Measurements from ENCODE around the gene ADGRG3.

DNA sequence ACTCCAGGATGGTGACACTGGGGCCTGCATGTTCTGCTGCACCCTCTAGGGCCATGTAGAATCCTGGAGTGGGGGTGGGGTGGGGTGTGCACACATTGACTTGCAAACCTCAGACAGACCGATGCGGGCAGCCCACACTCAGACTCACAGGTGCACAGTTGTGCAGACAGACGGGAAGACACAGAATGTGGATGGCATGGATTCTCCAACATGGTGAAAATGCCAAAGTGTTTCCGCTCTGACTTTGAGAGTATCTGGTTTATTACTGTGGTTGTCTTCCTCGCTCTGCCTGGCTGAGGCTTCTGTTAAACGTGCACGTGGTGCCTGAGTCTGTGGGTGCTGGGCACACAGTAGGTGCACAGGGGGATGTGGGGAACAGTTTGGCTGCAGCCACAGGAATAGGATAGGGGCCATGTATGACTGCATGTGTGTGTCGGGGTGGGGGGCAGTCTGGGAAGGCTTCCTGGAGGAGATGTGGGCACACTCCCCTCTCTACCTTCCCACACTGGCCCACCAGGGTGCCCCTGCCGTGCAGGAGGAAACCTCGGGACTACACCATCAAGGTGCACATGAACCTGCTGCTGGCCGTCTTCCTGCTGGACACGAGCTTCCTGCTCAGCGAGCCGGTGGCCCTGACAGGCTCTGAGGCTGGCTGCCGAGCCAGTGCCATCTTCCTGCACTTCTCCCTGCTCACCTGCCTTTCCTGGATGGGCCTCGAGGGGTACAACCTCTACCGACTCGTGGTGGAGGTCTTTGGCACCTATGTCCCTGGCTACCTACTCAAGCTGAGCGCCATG, 9.0 kb upstream of the ADGRG3 start:
- TF ChIP-seq KHSRP (IDR thresholded peaks at IDR 0.05) (no peak), EP300 (IDR thresholded peaks at IDR 0.05; ENCODE audit: low read length) (no peak), SNIP1 (IDR thresholded peaks at IDR 0.05; ENCODE audit: low read depth) (no peak), NFYB (IDR thresholded peaks at IDR 0.05; ENCODE audit: extremely low read depth, insufficient read length) (no peak), ZNF785 (CRISPR knock-in tag; IDR thresholded peaks at IDR 0.05) (no peak), SP1 (CRISPR knock-in tag; IDR thresholded peaks at IDR 0.05) (no peak; the same call in 1 of the 2 replicates), EGR1 (conservative IDR thresholded peaks at IDR 0.05) (no peak), RCOR1 (IDR thresholded peaks at IDR 0.05; ENCODE audit: borderline replicate concordance in 1 of 2, low read depth in 2 of 2, low read length in 2 of 2) (no peak), TAF1 (IDR thresholded peaks at IDR 0.05; ENCODE audit: control insufficient read depth, extremely low read depth, insufficient read depth, low read length, severe bottlenecking) (no peak), NFIC (IDR thresholded peaks at IDR 0.05) (no peak), ZC3H4 (CRISPR knock-in tag; IDR thresholded peaks at IDR 0.05; ENCODE audit: borderline replicate concordance) (no peak), BRD9 (IDR thresholded peaks at IDR 0.05; ENCODE audit: low read depth, partially characterized antibody) (no peak)
- TF ChIP-seq, protein P1, sequence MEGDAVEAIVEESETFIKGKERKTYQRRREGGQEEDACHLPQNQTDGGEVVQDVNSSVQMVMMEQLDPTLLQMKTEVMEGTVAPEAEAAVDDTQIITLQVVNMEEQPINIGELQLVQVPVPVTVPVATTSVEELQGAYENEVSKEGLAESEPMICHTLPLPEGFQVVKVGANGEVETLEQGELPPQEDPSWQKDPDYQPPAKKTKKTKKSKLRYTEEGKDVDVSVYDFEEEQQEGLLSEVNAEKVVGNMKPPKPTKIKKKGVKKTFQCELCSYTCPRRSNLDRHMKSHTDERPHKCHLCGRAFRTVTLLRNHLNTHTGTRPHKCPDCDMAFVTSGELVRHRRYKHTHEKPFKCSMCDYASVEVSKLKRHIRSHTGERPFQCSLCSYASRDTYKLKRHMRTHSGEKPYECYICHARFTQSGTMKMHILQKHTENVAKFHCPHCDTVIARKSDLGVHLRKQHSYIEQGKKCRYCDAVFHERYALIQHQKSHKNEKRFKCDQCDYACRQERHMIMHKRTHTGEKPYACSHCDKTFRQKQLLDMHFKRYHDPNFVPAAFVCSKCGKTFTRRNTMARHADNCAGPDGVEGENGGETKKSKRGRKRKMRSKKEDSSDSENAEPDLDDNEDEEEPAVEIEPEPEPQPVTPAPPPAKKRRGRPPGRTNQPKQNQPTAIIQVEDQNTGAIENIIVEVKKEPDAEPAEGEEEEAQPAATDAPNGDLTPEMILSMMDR (IDR thresholded peaks at IDR 0.05 in 2 of 3, conservative IDR thresholded peaks at IDR 0.05 in 1 of 3; ENCODE audit: insufficient read depth in 2 of 3, low read depth in 1 of 3, low read length in 3 of 3): no peak
- TF ChIP-seq, protein P2, sequence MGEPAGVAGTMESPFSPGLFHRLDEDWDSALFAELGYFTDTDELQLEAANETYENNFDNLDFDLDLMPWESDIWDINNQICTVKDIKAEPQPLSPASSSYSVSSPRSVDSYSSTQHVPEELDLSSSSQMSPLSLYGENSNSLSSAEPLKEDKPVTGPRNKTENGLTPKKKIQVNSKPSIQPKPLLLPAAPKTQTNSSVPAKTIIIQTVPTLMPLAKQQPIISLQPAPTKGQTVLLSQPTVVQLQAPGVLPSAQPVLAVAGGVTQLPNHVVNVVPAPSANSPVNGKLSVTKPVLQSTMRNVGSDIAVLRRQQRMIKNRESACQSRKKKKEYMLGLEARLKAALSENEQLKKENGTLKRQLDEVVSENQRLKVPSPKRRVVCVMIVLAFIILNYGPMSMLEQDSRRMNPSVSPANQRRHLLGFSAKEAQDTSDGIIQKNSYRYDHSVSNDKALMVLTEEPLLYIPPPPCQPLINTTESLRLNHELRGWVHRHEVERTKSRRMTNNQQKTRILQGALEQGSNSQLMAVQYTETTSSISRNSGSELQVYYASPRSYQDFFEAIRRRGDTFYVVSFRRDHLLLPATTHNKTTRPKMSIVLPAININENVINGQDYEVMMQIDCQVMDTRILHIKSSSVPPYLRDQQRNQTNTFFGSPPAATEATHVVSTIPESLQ (CRISPR knock-in tag; IDR thresholded peaks at IDR 0.05): no peak
